ENCODE data around the gene RPS19.

Gene RPS19

GRCh38 chr19:41850381-41850780, 9.7 kb upstream of the RPS19 start:
- ChIA-PET CTCF (interaction anchor here (0.6 to 1.4 kb wide), 3 partner anchors 14 to 457 kb away, joined by 3 to 4 read pairs (median 4); no protein-coding TSS in a partner anchor), POLR2A (ENCODE audit: low non-redundant PET) (no interaction called here)

GRCh38 chr19:41851456-41851855, 8.6 kb upstream of the RPS19 start:
- TF ChIP-seq CTCF (conservative IDR thresholded peaks at IDR 0.05; ENCODE audit: low read depth), result no peak
- ChIA-PET CTCF (interaction anchor here (0.7 to 1.4 kb wide), 2 partner anchors 16 to 166 kb away, joined by 3 to 4 read pairs; no protein-coding TSS in a partner anchor), POLR2A (ENCODE audit: low non-redundant PET) (no interaction called here)
- DNase-seq (ENCODE audit: low spot score), result no peak
- no peak overlapping the region for H3K27ac ChIP-seq

More at GRCh38 chr19:41850381-41850780, 9.7 kb upstream of the RPS19 start:
- H3K27ac ChIP-seq, result no peak overlapping the region
- no peak for DNase-seq (ENCODE audit: low spot score)
- TF ChIP-seq CTCF (conservative IDR thresholded peaks at IDR 0.05; ENCODE audit: low read depth), result no peak

GRCh38 chr19:41853344-41853743, 6.7 kb upstream of the RPS19 start:
- DNase-seq (ENCODE audit: low spot score), result no peak
- ChIA-PET POLR2A (ENCODE audit: low non-redundant PET) (interaction anchor here (0.6 kb wide), 1 partner anchor 1078 kb away, joined by 3 read pairs; the partner anchor contains the start of gene MIA), CTCF (no interaction called here)
- no peak overlapping the region for H3K27ac ChIP-seq
- TF ChIP-seq CTCF (conservative IDR thresholded peaks at IDR 0.05; ENCODE audit: low read depth), result no peak

GRCh38 chr19:41853768-41854167, 6.3 kb upstream of the RPS19 start:
- ChIA-PET POLR2A (ENCODE audit: low non-redundant PET) (no interaction called here), CTCF (no interaction called here)
- DNase-seq (ENCODE audit: low spot score), result no peak

GRCh38 chr19:41859213-41859617, 840 bp upstream of the RPS19 start:
- CTCF ChIA-PET, result interaction anchor here (0.9 to 1.3 kb wide), 3 partner anchors 14 to 98 kb away, joined by 3 to 4 read pairs (median 3); partner anchors contain the start of genes DMRTC2 and LYPD4
- peak overlapping the region; percentile 91 for H3K27ac ChIP-seq
- DNase-seq (ENCODE audit: low spot score), result no peak
- no peak for TF ChIP-seq CTCF (conservative IDR thresholded peaks at IDR 0.05; ENCODE audit: low read depth)
- POLR2A ChIA-PET (ENCODE audit: low non-redundant PET), result interaction anchor here (0.7 to 1.2 kb wide), 2 partner anchors 100 to 170 kb away, joined by 3 to 5 read pairs; partner anchors contain the start of gene RABAC1

More at GRCh38 chr19:41853768-41854167, 6.3 kb upstream of the RPS19 start:
- TF ChIP-seq CTCF (conservative IDR thresholded peaks at IDR 0.05; ENCODE audit: low read depth), result no peak
- no peak overlapping the region for H3K27ac ChIP-seq

GRCh38 chr19:41860419-41861115, 512 bp downstream of the RPS19 start:
- DNase-seq (ENCODE audit: low spot score), result no peak
- ChIA-PET POLR2A (ENCODE audit: low non-redundant PET) (interaction anchor here (0.8 to 1.4 kb wide), 2 partner anchors 12 to 22 kb away, joined by 4 to 5 read pairs; no protein-coding TSS in a partner anchor), CTCF (interaction anchor here (0.7 kb wide), 1 partner anchor 23 kb away, joined by 3 read pairs; no protein-coding TSS in a partner anchor)
- peak overlapping the region; percentile 91 for H3K27ac ChIP-seq
- no peak for TF ChIP-seq CTCF (conservative IDR thresholded peaks at IDR 0.05; ENCODE audit: low read depth)
